Astrocyte (in vitro differentiated cells and primary cell): ENCODE measurements around the gene CDK14.

ENCODE experiments used
- EZH2 ChIP-seq: IDR thresholded peaks from 2 replicates; pipeline ENCODE4 v1.6.1; 2012; ENCODE audit warnings: mild to moderate bottlenecking, low read length, inconsistent platforms; ENCODE audit not compliant: insufficient read depth
- TF ChIP-seq, protein P1 (sequence below): IDR thresholded peaks from 2 replicates; pipeline ENCODE4 v1.5.1; 2011; ENCODE audit warnings: low read depth, mild to moderate bottlenecking, inconsistent platforms, low read length, moderate library complexity; ENCODE audit not compliant: insufficient read depth

GRCh38 chr7:90592033-90592432, 4.1 kb upstream of the CDK14 start:
- TF ChIP-seq, protein P1, sequence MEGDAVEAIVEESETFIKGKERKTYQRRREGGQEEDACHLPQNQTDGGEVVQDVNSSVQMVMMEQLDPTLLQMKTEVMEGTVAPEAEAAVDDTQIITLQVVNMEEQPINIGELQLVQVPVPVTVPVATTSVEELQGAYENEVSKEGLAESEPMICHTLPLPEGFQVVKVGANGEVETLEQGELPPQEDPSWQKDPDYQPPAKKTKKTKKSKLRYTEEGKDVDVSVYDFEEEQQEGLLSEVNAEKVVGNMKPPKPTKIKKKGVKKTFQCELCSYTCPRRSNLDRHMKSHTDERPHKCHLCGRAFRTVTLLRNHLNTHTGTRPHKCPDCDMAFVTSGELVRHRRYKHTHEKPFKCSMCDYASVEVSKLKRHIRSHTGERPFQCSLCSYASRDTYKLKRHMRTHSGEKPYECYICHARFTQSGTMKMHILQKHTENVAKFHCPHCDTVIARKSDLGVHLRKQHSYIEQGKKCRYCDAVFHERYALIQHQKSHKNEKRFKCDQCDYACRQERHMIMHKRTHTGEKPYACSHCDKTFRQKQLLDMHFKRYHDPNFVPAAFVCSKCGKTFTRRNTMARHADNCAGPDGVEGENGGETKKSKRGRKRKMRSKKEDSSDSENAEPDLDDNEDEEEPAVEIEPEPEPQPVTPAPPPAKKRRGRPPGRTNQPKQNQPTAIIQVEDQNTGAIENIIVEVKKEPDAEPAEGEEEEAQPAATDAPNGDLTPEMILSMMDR = no peak
- TF ChIP-seq EZH2 = no peak
